SIG-M5 (cell line): Measurements from ENCODE around the gene ITIH2.
"Not testable (repeated sequence)": the region's sequence is repeated elsewhere in the genome, so short reads cannot be mapped to it uniquely, and the experiment has no call there.

ENCODE experiments used
- DNase-seq: peaks from one replicate; lab custom pipeline; 2025; lab: John Stamatoyannopoulos, UW

ITIH2 gene

GRCh38 chr10:7697426-7697825 lies 5.7 kb upstream of the ITIH2 start:
- no peak for DNase-seq

DNA sequence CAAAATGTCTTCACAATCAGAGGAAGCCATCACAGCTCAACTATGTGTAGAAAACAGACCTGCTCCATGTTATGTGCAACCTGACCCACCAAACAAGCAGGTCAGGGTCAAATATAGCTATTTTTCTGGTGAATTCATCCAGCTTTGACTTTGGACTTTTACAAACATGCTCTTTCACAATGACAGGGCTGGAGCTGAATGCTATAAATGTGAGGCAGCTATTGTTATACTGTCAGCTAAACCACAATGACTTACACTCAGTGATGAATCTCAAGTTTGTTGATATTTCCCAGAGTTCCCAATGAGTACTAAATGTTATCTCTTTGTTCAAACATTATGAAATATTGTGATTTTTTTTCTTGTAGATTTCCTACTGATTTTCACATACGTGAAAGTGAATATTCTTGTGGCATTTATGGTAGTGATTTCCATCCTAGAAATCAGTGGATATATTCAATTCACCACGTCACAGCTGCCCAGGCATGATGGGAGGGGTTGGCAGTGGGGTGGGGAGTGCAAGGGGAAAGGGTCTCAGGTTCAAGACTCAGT lies 2.5 kb upstream of the ITIH2 start:
- no peak for DNase-seq

DNA sequence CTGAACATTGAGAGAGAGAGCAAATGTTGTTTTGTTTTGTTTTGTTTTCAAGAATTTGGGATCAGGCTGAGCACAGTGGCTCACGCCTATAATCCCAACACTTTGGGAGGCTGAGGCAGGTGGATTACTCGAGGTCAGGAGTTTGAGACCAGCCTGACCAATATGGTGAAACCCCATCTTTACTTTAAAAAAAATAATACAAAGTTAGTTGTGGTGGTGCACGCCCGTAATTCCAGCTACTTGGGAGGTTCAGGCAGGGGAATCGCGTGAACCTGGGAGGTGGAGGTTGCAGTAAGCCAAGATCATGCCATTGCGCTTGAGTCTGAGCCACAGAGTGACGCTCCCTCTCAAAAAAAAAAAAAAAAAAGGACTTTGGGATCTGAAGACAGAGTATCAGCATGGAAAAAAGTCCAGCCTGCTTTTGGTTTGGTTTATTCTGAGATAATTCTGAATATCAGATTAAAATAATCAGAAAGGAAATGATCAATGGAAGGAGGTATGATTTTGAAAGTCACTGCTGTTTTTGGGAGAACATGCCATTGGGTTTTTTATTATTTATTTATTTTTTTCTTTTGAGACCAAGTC lies 1.9 kb upstream of the ITIH2 start:
- no peak for DNase-seq

- no peak for DNase-seq
Measured at GRCh38 chr10:7702288-7702812, 766 bp upstream of the ITIH2 start.

- no peak for DNase-seq
Measured at GRCh38 chr10:7704071-7705016, 1.2 kb downstream of the ITIH2 start.

DNA sequence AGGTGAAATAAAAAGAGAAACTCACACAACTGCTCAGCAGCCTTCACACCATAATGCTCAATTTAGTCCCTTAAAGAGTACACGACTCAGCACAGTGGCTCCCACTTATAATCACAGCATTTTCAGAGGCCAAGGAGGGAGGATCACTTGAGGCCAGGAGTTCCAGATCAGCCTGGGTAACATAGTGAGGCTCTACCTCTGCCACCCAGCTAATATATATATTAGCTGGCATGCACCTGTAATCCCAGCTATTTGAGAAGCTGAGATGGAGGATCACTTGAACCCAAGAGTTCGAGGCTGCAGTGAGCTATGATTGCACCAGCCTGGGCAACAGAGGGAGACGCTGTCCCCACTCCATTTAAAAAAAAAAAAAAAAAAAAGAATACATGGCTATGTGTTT lies 2.2 kb downstream of the ITIH2 start:
- no peak for DNase-seq

DNA sequence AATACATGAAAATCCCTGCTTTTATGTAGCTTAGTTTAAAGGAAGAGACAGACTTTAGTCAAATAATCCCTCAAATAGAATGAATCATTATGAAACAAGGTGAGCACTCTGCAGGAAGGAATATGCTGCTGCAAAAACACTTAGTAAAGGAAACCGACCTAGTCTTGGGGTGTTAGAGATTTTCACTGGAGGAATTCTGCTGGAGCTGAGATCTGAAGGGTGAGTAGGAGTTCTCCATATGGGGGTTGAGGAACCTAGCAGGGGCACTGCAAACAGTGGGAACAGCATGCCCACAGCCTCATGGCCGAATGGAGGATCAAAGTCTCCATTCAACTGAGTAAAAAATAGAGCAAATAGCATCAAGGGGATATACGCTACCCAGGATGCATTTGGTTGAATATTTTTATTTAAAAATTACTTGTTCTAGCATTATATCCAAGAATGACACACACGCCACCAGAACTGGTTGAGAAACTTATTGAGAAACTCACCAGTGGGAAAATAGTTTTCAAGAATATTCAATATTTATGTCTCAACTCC lies 3.5 kb downstream of the ITIH2 start:
- DNase-seq, result no peak

DNA sequence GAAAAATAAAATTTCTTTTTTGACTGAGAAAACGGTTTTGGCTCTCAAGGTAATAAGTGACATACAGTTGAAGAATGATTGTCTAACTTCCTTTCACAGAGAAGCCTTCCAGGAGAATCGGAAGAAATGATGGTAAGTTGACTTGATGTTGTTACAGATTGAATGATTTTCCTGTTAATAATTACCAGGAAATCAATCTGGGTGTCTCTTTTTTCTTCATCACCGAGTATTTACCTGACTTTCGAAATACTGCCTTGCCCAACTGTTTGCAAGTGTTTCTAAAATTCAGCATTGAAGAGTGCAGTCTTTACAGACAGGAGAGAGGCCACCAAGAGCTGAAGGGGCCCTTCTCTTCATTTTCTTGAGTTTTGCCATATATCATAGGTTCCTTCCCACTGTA lies 4.0 kb downstream of the ITIH2 start:
- DNase-seq, result no peak

DNA sequence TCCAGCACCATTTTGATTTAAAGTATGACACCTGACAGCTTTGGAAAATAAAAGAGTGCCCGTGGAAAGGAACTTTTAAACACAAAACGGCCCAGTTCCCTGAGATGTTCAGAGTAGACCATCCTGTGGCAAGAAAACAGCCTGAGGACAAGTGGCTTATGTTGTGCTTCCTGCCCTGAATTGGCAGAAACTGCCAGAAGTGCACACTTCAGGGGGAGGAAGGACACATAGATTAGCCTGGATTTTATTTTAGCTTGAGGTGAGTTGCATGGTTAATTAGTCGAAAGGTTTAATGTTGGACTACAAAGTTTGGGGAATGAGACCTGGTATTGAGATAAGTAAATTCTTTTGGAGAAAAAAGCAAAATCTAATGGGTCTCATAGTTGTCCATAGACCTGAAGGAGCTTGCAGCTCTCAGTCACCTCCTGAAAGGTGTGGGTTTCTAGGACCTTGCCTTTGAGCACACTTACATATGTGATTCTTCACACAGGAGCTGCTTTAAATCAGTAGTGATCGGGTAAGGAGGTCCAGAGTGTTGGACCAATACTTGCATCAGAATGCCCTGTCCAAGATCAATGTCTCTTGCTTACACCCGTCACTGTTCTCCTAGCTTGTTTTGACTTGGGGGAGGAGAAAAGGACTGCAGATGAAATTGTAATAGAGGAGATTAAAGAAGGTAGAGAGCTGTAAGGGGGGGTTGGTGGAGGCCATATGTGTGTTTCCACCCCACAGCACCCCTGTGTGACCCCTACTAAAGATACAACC lies 4.9 kb downstream of the ITIH2 start:
- no peak for DNase-seq

DNA sequence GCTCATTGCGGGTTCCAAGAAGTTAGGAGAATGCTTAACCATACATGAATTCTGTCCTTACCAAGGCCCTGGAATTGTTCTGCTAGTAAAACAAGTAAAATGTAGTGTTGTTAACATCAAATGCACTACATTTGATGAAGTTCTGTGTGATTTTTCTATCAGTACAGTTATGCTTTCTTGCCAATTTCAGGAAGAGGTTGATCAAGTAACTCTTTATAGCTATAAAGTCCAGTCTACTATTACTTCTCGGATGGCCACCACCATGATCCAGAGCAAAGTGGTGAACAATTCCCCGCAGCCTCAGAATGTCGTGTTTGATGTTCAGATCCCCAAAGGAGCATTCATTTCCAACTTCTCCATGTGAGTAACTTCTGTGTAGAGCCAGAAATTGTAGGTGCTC lies 5.7 kb downstream of the ITIH2 start:
- DNase-seq, result no peak

DNA sequence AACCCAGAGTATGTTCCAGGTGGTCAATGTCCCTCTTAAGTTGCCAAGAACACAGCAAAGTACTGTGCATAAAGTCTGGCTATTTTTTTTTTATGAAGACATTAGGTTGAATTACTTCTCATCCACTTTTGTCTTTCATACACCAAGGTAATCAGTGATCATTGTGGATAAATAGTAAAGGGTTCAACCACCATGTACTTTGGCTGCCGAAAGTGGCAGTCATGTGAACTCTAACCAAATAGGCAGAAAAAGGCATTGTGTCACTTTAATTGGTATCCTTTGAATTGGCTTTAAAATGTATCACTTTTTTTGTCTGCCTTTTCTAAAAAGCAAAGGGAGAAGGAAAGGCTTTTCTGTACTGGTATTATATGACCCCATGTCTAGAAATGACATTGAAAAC lies 7.3 kb downstream of the ITIH2 start:
- no peak for DNase-seq

GRCh38 chr10:7711075-7711474 lies 8.0 kb downstream of the ITIH2 start:
- not testable (repeated sequence) for DNase-seq

GRCh38 chr10:7715515-7715914 lies 12.4 kb downstream of the ITIH2 start:
- DNase-seq, result no peak

- no peak for DNase-seq
Measured at GRCh38 chr10:7717767-7718166, 14.7 kb downstream of the ITIH2 start.

- no peak for DNase-seq
Measured at GRCh38 chr10:7718685-7719084, 15.6 kb downstream of the ITIH2 start.

DNA sequence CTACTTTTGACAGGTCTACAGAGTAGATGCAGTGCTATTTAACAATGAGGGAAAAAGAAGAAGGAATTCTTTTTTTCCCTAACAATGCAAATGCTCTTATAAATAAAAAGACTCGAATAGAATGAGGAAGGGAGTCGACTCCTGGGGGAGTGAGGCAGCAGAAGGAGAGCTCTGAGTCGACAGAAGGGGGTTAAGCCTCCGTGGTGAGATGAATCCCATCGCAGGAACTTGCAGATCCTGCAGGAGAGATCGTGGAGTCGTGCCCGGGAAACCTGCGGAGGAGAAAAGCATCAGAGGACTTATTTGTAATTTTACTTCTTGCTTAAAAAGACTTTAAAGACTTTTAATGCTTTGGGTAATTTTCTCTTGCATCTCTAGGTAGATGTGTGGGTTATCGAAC lies 17.4 kb downstream of the ITIH2 start:
- DNase-seq, result no peak

GRCh38 chr10:7722927-7723529 lies 19.9 kb downstream of the ITIH2 start:
- DNase-seq, result no peak

- DNase-seq, result no peak
Measured at GRCh38 chr10:7734821-7735220, 31.7 kb downstream of the ITIH2 start.

DNA sequence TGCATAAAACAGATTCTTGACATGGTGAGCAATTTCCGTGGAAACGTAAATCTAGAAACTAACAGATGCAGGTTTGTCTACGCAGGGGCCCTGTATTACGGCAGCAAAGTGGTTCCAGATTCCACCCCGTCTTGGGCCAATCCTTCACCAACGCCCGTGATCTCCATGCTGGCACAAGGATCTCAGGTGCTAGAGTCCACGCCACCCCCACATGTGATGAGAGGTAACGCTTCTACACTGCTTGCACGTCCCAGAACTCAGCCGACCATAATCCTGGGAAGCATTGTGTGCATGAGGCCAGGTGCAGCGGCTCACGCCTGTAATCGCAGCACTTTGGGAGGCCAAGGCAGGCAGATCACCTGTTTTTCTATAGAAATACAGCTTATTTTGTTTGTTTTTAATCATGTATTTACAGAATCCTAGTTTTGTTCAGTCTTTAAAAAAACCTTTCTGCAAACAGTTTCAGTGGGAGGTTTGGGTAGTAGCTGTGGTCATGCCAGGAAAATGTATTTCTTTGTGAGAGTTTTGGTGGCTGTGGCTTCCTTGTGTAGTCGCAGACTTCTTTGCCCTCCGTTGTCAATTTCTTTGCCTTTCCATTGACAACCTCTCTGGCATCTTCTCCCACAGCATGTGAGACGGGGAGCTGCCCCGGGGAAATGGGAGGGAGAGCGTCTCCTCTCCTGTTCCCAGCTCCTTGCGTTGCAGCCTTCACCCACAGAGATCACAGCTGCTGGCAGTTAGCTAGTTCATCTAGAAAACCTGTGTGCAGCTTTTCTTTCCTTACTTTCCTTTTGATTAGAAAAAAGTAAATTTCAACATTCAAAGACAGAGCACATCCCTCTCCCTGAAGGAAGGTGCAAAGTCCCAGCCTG lies 35.7 kb downstream of the ITIH2 start:
- no peak for DNase-seq

GRCh38 chr10:7744307-7744706 lies 41.2 kb downstream of the ITIH2 start:
- no peak for DNase-seq

DNA sequence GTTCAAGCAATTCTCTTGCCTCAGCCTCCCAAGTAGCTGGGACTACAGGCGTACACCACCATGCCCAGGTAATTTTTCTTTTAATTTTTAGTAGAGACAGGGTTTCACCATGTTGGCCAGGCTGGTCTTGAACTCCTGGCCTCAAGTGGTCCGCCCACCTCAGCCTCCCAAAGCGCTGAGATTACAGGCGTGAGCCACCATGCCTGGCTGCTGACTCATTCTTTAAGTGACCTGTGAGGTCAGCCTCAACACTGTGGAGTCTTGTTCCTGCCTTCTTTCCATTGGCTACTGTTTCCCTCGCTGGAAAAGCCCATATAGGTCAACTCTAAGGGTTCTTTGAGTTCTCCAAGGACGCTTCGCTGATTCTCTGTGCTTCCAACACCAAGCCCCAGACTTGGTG lies 45.5 kb downstream of the ITIH2 start:
- not testable (repeated sequence) for DNase-seq
